Astrocyte (in vitro differentiated cells and primary cell): Measurements from ENCODE around the gene MYO7B.

ENCODE experiments used
- CTCF ChIP-seq: IDR thresholded peaks from 2 replicates; pipeline ENCODE4 v1.5.1; 2011; ENCODE audit warnings: low read depth, mild to moderate bottlenecking, inconsistent platforms, low read length, moderate library complexity; ENCODE audit not compliant: insufficient read depth
- EZH2 ChIP-seq: IDR thresholded peaks from 2 replicates; pipeline ENCODE4 v1.6.1; 2012; ENCODE audit warnings: mild to moderate bottlenecking, low read length, inconsistent platforms; ENCODE audit not compliant: insufficient read depth

DNA sequence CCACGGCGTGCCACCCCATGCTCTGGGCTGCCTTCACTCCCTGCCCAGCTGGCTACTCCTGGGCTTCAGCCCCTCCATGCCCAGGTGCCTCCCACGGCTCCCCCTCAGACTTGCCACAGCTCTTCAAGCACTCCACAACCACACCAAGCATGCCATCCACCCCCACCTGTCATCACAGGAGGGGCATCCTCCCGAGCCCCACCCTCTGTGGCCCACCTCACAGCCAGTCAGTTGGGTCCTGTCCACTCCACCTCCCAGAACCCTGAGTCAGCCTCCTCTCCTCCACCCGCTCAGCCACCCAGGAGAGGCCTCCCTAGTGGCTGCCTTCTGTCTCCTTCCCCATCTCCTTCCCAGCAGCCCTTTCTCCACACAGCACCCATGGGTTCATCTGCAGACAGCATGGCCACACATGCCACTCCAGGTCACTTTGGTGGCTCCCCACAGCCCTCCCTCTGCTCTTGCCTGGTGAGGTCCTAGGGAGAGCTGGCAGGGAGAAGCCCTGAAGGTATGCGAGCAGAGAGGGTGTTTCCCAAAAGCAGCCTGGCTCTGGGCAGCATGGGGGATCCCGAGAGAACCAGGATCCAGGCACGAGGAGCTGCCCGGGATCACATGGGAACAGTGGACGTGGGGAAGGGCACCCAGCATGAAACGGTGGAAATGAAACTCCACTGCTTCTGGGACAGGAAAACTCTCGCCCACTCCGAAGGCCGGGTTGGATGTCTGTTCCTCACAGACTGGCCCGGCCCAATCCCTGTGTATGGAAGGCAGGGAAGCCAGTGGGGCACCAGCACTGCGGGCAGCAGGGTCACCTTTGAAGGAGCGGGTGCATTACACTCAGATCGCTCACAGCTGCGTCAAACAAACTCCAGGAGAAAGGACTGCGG is 137.1 kb downstream of the MYO7B start:
- TF ChIP-seq EZH2 (no peak), CTCF (no peak)
